Stimulated activated naive CD8-positive, alpha-beta T cell treated with anti-CD3 and anti-CD28 coated beads, Interleukin-15, amount 100 ng/mL, for 72 hours (primary cell): ENCODE results near the gene DMRT1.
"Not testable (repeated sequence)": the region's sequence is repeated elsewhere in the genome, so short reads cannot be mapped to it uniquely, and the experiment has no call there.

Source experiments
- ATAC-seq: fragments of 150-1000 bp; cut with Tn5 transposase; 2 replicates; pipeline ENCODE4 v1.10.0; 2021; ENCODE audit warnings: mild to moderate bottlenecking, moderate library complexity
- DNase-seq, 2 donors: peaks; one replicate each; pipeline ENCODE4 v3.0.0; 2021 to 2022
- H3K27ac Mint-ChIP-seq, 2 donors: one replicate each; pipeline ENCODE4 v1.8.0; 2022; ENCODE audit warnings: mild to moderate bottlenecking in 2 of 2, mixed read lengths in 2 of 2, moderate library complexity in 2 of 2
- H3K27me3 Mint-ChIP-seq: one replicate; pipeline ENCODE4 v1.8.0; 2022; ENCODE audit warnings: mixed read lengths
- H3K4me1 Mint-ChIP-seq: one replicate; pipeline ENCODE4 v1.8.0; 2022; ENCODE audit warnings: mild to moderate bottlenecking, mixed read lengths
- H3K4me3 Mint-ChIP-seq, 2 donors: one replicate each; pipeline ENCODE4 v1.8.0; 2022; ENCODE audit warnings: mild to moderate bottlenecking in 2 of 2, mixed read lengths in 2 of 2, moderate library complexity in 1 of 2
- H3K9me3 Mint-ChIP-seq, 2 donors: one replicate each; pipeline ENCODE4 v1.8.0; 2022; ENCODE audit warnings: mixed read lengths in 2 of 2

DMRT1 gene

DNA sequence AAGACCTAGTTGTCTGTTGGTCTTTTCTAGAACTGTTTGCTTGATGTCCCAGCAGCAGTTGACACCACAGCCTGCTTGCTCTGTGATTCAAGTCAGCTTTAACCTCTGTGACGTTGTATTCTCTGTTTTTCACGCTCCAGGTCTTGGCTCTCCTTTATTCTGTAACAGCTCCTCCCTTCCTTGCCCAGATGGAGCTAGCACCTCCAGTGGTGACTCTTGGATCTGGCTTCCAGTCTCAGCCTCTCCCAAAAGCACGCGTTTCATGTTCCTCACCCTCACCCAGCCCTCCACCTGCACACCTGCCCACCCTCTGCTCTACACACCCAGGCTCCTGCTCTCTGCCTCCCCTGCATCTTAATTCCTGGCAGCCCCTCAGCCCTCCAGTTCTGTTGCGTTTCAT lies 50.6 kb downstream of the DMRT1 start:
- Mint-ChIP-seq H3K4me3 (no peak overlapping the region), H3K27ac (no peak overlapping the region), H3K9me3 (no peaks in the 10 kb centered on the region), H3K27me3 (peaks cover 39% of the 10 kb centered on the region), H3K4me1 (peaks cover 17% of the 10 kb centered on the region)
- ATAC-seq (no peak), DNase-seq (no peak)

DNA sequence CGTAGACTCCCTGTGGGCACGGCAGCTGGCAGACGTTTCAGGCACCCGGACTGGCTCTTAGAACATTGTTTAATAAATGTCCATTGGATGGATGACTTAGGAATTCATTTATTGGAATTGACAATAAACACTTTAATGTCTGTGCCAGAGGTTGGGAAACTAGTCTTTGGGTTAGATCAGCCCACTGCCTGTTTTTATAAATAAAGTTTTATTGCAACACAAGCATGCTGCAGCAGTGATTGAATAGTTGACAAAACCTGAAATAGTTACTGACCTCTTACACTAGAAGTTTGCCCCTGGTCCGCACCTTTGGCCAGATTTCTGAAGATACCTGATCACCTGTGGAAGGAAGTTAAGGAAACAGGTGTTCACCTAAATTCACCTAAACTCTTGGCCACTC lies 51.6 kb downstream of the DMRT1 start:
- H3K9me3 Mint-ChIP-seq = no peaks in the 10 kb centered on the region
- peaks cover 17% of the 10 kb centered on the region for H3K4me1 Mint-ChIP-seq
- H3K4me3 Mint-ChIP-seq = no peak overlapping the region
- ATAC-seq = no peak
- peaks cover 39% of the 10 kb centered on the region for H3K27me3 Mint-ChIP-seq
- no peak overlapping the region for H3K27ac Mint-ChIP-seq
- DNase-seq = no peak

DNA sequence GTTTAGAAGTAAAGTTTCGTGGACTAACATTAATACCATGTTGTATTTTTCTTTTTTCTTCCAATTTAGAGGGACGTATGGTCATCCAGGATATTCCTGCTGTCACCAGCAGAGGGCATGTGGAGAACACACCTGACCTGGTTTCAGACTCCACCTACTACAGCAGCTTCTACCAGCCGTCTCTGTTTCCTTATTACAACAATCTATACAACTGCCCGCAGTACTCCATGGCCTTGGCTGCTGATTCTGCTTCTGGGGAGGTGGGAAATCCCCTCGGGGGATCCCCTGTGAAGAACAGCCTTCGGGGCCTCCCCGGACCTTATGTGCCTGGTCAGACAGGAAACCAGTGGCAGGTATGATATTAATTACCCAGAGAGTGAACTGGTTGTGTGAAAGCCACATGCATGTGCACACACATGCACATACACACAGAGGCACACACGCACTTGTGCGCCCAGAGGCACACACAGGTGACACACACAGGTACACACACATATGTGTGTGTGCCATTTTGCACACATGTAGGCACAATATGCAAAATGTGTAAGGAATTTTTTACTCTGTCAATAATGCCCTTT lies 52.4 kb downstream of the DMRT1 start:
- ATAC-seq (peak; percentile 100), DNase-seq (peak; percentile 78 to 91)
- Mint-ChIP-seq H3K4me3 (peak overlapping the region in 1 of 2 donors; percentile 58), H3K4me1 (peaks cover 17% of the 10 kb centered on the region), H3K27me3 (peaks cover 45% of the 10 kb centered on the region), H3K9me3 (no peaks in the 10 kb centered on the region), H3K27ac (peak overlapping the region in 1 of 2 donors; percentile 72)

DNA sequence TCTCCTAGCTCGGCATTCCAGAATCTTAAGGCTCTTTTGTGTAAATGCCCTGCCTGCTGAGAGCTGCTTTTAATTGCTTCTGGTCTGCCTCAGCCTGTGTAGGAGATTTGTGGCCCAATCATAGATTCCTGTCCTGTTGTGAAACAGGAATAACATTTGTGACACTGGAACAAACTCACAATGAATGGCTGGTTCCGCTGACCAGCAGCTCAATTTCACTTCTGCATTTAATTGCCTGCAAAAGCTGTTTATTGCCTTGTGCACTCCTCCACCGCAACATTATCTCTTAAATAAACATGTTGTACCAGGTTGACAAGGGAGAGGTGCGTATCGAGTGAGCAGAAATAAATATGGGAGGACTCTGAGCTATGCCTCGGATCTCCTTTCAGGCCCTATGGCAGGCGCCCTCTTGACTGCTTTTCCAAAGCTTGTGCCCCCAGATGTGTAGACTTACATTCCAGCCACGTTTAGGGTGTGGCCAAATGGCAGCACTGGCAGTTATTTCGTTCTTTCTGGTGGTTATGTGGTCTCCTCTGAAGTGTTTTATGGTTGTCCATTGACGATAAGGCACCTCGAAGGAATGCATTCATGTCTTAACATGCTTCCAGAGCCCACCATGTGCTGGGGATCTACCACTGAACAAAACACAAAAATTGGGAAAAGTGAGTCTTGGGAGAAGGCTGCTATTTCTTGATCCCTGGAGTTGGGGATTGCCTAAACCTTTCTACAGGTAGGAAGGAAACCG lies 58.1 kb downstream of the DMRT1 start:
- DNase-seq = no peak
- Mint-ChIP-seq H3K4me3 (no peak overlapping the region), H3K27me3 (peaks cover 68% of the 10 kb centered on the region), H3K4me1 (peaks cover 3% of the 10 kb centered on the region), H3K27ac (no peak overlapping the region), H3K9me3 (no peaks in the 10 kb centered on the region)
- ATAC-seq = no peak

DNA sequence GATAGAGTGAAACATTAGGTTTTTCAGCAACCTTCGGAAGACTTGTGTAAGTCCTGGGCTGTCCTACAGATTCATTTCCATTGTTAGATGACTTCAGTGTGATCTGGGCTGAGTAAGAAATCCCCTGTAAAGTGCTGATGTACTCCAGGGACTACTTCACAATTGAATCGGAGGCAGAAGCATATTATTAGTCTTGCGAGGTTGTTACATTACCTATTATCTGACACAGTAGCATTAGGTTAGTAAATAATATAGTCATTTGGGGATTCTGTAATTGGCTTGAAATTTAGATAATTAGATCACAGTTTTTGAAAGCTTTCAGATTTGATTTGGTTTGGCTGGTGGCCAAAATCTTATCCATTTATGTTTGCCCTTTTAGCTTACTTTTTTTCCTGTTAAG lies 62.4 kb downstream of the DMRT1 start:
- no peak overlapping the region for H3K4me3 Mint-ChIP-seq
- no peak overlapping the region for H3K27ac Mint-ChIP-seq
- no peaks in the 10 kb centered on the region for H3K4me1 Mint-ChIP-seq
- DNase-seq = no peak
- no peaks in the 10 kb centered on the region for H3K9me3 Mint-ChIP-seq
- peaks cover 80% of the 10 kb centered on the region for H3K27me3 Mint-ChIP-seq
- no peak for ATAC-seq

DNA sequence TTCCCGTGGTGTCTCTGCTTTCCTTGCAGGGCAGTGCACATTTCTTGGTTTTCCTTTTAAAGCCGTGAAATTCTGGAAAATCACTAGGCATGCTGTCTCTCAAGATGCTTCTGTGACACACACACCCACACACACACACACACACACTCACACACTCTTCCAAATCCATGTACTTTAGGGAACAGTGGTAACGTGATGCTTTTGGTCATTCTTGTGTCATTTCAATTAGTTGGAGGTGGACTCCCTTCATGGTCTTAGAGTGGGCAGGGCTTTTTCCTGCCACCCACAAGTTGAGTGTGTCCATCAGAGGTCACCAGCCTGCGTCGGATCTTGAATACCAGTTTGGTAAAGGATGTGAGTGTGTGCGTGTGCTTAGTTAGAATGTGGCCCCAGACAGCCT lies 64.4 kb downstream of the DMRT1 start:
- no peak overlapping the region for H3K4me3 Mint-ChIP-seq
- H3K27me3 Mint-ChIP-seq = peaks cover 75% of the 10 kb centered on the region
- H3K27ac Mint-ChIP-seq = no peak overlapping the region
- H3K9me3 Mint-ChIP-seq = no peaks in the 10 kb centered on the region
- no peaks in the 10 kb centered on the region for H3K4me1 Mint-ChIP-seq
- no peak for DNase-seq
- no peak for ATAC-seq

DNA sequence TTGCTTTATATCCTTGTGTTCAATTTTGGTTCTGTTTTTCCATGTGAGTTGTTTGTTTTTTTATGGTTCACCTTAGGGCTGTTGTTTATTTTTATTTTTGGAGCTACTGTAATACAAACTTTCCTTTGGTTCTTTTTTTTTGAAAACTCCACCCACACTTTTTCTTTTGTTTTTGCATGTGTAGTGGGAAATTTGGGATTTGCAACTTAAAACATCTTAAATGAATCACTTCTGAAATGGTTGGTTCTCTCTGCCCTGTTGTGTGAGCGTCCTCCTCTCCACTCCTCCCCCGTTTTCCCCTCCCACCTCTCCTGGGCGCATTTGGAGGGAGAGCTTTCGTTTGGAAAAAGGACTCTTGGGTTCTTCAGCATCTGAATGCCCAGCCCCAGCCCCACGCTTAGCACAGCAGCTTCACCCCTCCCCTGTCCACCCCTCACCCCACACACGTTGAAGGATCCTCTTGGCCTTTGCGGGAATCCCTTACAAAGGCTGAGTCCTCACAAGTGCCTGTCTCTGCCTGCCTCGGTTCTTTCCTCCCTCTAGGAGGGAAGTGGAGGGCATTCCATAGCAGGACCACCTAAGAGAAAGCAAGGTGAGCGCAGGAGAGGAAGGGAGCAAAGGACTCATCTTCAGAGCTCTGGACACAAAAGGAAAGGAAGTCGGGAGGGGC lies 67.2 kb downstream of the DMRT1 start:
- peaks cover 59% of the 10 kb centered on the region for H3K27me3 Mint-ChIP-seq
- DNase-seq (no peak), ATAC-seq (no peak)
- H3K9me3 Mint-ChIP-seq = no peaks in the 10 kb centered on the region
- H3K27ac Mint-ChIP-seq = no peak overlapping the region
- no peak overlapping the region for H3K4me3 Mint-ChIP-seq
- no peaks in the 10 kb centered on the region for H3K4me1 Mint-ChIP-seq

DNA sequence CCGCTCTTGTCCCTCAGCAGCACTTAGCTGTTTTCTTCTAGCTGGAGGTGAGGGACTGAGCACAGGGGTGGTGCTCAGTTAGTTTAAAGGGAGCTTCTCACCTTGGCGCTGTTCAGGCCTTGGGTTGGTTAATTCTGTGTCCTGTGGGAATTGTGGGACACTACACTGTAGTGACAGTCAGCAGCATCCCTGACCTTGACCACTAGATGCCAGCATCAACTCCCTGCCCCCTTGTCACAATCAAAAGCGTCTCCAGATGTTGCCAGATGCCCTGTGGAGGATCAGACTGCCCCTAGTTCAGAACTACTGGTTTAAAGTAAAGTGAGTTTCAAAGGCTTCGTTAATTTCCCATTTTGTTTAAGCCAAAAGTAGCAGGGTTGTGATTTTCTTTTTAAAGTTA lies 69.5 kb downstream of the DMRT1 start:
- no peak for ATAC-seq

DNA sequence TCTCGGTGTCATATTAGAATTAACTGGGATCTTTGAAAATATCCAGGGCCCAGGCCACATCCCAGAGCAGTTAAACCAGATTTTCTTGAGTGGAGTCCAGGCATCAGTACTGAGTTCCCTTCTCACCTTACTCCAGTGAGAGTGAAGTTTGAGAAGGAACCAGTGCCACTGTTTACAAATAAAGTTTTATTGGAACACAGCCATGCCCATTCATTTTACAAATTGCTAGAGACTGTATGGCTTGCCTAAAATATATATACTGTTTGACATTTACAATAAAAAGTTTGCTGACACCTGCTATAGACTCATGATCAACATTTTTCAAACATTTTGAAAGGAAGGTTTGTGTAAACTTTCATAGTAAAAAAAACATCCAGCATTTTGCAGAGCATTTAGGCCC lies 71.3 kb downstream of the DMRT1 start:
- no peaks in the 10 kb centered on the region for H3K9me3 Mint-ChIP-seq
- no peak overlapping the region for H3K4me3 Mint-ChIP-seq
- no peaks in the 10 kb centered on the region for H3K4me1 Mint-ChIP-seq
- H3K27ac Mint-ChIP-seq = no peak overlapping the region
- ATAC-seq (no peak), DNase-seq (no peak)
- H3K27me3 Mint-ChIP-seq = peaks cover 42% of the 10 kb centered on the region

More for the DNA sequence above, 69.5 kb downstream of the DMRT1 start:
- no peak for DNase-seq
- Mint-ChIP-seq H3K9me3 (no peaks in the 10 kb centered on the region), H3K27me3 (peaks cover 59% of the 10 kb centered on the region), H3K4me3 (no peak overlapping the region), H3K27ac (no peak overlapping the region), H3K4me1 (no peaks in the 10 kb centered on the region)

DNA sequence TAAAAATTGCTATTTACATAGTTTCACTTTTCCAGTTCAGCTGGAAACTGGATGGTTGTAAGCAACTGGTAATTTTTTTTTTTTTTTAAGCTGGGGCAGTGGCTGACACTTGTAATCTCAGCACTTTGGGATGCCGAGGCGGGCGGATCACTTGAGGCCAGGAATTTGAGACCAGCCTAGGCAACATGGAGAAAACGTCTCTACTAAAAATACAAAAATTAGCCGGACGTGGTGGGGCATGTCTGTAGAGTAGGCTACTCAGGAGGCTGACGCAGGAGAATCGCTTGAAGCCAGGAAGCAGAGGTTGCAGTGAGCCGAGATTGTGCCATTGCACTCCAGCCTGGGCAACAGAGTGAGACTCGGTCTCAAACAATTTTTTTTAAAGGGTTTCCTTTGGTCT lies 72.0 kb downstream of the DMRT1 start:
- H3K27ac Mint-ChIP-seq, DNase-seq, ATAC-seq, H3K9me3 Mint-ChIP-seq, H3K4me1 Mint-ChIP-seq, H3K4me3 Mint-ChIP-seq: not testable (repeated sequence)
- peaks cover 35% of the 10 kb centered on the region for H3K27me3 Mint-ChIP-seq

DNA sequence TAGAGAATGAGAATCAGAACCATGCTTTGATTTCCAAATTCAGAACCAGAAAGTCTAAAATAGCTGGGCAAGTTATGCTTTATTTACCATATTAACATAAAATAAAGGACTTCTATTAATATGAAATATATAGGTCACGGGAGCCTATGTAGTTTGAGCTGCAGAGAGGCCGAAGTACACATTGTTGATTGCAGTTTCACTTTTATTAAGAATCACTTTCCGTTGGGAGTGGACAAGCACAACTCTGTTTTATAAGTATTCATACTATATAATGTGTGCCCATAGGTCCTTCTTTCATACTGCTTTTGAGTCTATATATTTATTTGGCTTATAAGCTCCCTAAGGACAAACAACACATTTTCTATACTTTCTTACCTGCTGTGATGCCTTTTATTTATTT lies 76.2 kb downstream of the DMRT1 start:
- DNase-seq (no peak), ATAC-seq (no peak)
- Mint-ChIP-seq H3K9me3 (no peaks in the 10 kb centered on the region), H3K4me1 (no peaks in the 10 kb centered on the region), H3K27me3 (peaks cover 22% of the 10 kb centered on the region), H3K27ac (no peak overlapping the region), H3K4me3 (no peak overlapping the region)

DNA sequence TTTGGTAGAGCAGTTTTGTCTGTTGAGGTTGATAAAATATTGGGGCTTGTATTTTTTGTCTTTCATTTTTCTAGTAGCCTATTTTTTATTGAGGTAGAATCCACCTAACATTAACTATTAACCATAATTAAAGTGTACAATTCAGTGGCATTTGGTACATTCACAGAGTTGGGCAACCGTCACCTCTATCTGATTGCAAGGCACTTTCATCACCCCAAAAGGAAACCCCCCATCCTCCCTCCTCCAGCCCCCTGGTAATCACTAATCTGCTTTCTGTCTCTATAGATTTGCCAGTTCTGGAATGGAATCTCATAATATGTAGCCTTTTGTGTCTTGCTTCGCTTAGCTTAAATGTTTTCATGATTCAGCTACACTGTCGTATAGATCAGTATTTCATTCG lies 79.4 kb downstream of the DMRT1 start:
- H3K4me1 Mint-ChIP-seq = no peaks in the 10 kb centered on the region
- no peak for ATAC-seq
- H3K9me3 Mint-ChIP-seq = no peaks in the 10 kb centered on the region
- peaks cover 13% of the 10 kb centered on the region for H3K27me3 Mint-ChIP-seq
- no peak overlapping the region for H3K27ac Mint-ChIP-seq
- DNase-seq = no peak
- H3K4me3 Mint-ChIP-seq = no peak overlapping the region

DNA sequence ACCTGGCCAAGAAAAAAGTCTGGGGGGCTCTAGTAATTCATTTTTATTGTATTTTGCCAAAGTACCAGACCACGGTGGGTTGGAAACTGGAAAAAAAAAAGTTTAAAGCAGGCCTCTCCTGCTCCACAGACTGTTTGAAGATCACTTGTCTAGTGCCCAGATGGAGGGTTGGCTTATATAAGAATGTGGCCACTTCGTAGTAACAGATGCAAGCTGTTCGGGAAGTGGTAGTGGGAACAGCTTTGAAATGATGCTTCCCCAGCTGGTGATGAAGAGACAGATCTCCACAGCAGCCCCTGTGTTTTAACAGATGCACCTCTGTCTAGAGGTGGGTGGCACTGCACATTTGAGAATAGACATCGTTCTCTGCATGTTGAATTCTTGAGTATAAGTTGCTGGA lies 80.7 kb downstream of the DMRT1 start:
- H3K9me3 Mint-ChIP-seq = no peaks in the 10 kb centered on the region
- no peak for DNase-seq
- H3K4me3 Mint-ChIP-seq = no peak overlapping the region
- no peak overlapping the region for H3K27ac Mint-ChIP-seq
- no peak for ATAC-seq
- peaks cover 13% of the 10 kb centered on the region for H3K27me3 Mint-ChIP-seq
- no peaks in the 10 kb centered on the region for H3K4me1 Mint-ChIP-seq

DNA sequence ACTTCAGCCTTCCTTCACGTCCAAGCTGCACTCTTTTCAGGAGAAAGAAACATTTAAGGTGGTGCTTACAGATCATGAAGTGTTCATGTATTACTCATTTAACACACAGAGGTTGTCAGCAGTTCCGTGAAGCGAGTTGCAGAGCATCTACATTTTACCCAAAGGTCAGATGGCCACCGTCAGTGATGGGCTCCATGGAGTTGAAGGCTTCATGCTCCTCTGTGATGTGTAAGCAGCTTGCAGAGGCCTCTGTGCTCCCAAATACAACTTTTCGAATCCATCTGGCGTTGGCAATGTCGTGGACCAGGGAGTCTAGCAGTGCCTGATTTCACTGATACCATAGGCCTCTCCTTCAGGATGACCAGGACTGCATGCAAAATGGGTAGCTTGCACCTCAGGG lies 81.2 kb downstream of the DMRT1 start:
- DNase-seq (no peak), ATAC-seq (no peak)
- Mint-ChIP-seq H3K9me3 (no peaks in the 10 kb centered on the region), H3K4me3 (no peak overlapping the region), H3K27ac (no peak overlapping the region), H3K4me1 (no peaks in the 10 kb centered on the region), H3K27me3 (peaks cover 13% of the 10 kb centered on the region)

DNA sequence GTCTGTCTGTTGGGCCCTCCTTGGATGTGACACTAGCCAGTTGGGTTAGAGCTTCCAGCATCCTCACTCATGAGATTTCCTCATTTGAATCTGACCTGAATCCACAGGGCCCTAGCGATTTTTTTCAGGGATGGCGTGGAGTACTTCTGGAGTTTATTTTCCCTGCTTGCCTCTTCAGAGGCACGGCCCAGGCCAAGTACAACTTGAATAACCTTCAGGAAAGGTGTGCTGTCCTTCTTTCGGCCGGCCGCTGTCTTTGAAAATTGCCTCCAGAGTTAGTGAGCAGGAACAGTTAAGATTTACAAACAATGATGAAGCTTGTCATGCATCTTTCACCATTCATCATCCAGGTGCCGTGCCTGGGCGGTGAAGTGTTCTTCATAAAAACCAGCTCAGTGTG lies 85.5 kb downstream of the DMRT1 start:
- ATAC-seq = no peak
- no peak overlapping the region for H3K4me3 Mint-ChIP-seq
- peaks cover 25% of the 10 kb centered on the region for H3K27me3 Mint-ChIP-seq
- H3K4me1 Mint-ChIP-seq = no peaks in the 10 kb centered on the region
- no peak for DNase-seq
- H3K9me3 Mint-ChIP-seq = no peaks in the 10 kb centered on the region
- H3K27ac Mint-ChIP-seq = no peak overlapping the region

DNA sequence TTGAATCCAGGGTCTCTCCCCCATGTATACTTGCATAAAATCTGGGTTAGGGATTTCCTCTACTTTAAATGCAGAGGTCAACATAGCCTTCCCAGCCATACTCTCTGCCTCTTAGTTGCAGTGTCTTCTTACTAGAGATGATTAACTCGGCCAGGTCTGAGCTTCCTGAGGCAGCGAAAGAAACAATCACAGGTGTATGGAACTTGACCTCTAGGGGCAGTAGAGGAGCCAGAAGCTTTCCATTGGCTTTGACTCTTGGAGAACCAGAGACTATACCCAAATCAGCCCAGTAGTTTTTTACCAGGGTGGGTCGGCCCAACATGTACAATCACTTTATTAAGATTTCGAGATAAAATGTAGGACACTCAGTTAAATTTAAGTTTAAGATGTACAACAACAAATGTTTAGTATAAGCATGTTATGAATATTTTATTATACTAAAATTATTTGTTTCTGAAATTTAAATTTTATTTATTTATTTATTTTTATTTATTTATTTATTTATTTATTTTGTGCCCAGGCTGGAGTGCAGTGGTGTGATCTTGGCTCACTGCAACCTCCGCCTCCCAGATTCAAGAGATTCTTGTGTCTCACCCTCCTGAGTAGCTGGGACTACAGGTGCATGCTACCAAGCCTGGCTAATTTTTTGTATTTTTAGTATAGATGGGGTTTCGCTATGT lies 87.0 kb downstream of the DMRT1 start:
- Mint-ChIP-seq H3K27ac (no peak overlapping the region), H3K4me1 (no peaks in the 10 kb centered on the region), H3K27me3 (peaks cover 23% of the 10 kb centered on the region), H3K4me3 (no peak overlapping the region), H3K9me3 (no peaks in the 10 kb centered on the region)
- ATAC-seq = peak; percentile 35
- DNase-seq = no peak
